IMR-90 (cell line): ENCODE measurements around the gene SEZ6L. TPM values are rescaled to one million over a fixed set of nuclear protein-coding genes. Genes with fewer than 3 reads are reported as not detected.

ENCODE experiments used
- ATAC-seq: fragments of 200-7000 bp; cut with Tn5 transposase; 2 replicates; pipeline ENCODE4 v1.9.1; 2020; ENCODE audit warnings: low read depth, mild to moderate bottlenecking, moderate library complexity
- BruUV-seq: library from RNA; stranded (reverse); fragments of 400-500 nt; replicated peaks from 2 replicates; lab custom pipeline; 2021; lab: Mats Ljungman, UMichigan
- CTCF ChIA-PET: fragments of 300-600 bp; formaldehyde crosslinking; extraction: SDS; loops from one replicate; lab custom pipeline; 2021; ENCODE audit warnings: antibody characterized with exemption; lab: Yijun Ruan, JAX
- POLR2A ChIA-PET: fragments of 300-600 bp; sonication (Branson Sonifier 250); formaldehyde crosslinking; loops from one replicate; lab custom pipeline; 2022; ENCODE audit warnings: antibody characterized with exemption; ENCODE audit not compliant: unreplicated experiment; lab: Charles Lee
- DNase-seq: peaks from one replicate; pipeline ENCODE4 v3.0.0; 2013
- H2AFZ ChIP-seq: replicated peaks from 2 replicates; pipeline ENCODE3; 2013; ENCODE audit warnings: low read length, mild to moderate bottlenecking; ENCODE audit not compliant: poor library complexity
- H2AK5ac ChIP-seq: 2 replicates; pipeline ENCODE4 v1.6.1; 2013; ENCODE audit warnings: low read depth, low read length, inconsistent platforms
- H2AK9ac ChIP-seq: replicated peaks from 2 replicates; pipeline ENCODE3; 2013; ENCODE audit warnings: mild to moderate bottlenecking, low read depth, low read length, moderate library complexity; ENCODE audit not compliant: poor library complexity
- H2BK120ac ChIP-seq: 2 replicates; pipeline ENCODE4 v1.6.1; 2013; ENCODE audit warnings: low read depth, low read length, inconsistent platforms
- H2BK15ac ChIP-seq: 3 replicates; pipeline ENCODE4 v1.6.1; 2013; ENCODE audit warnings: low read depth, low read length, inconsistent platforms
- H2BK20ac ChIP-seq: 2 replicates; pipeline ENCODE4 v1.6.1; 2013; ENCODE audit warnings: low read depth, mild to moderate bottlenecking, inconsistent platforms, low read length, moderate library complexity
- H2BK5ac ChIP-seq: 2 replicates; pipeline ENCODE4 v1.6.1; 2013; ENCODE audit warnings: mild to moderate bottlenecking, low read depth, low read length, inconsistent platforms; ENCODE audit not compliant: poor library complexity, severe bottlenecking
- H3K14ac ChIP-seq: replicated peaks from 2 replicates; pipeline ENCODE4 v1.6.1; 2013; ENCODE audit warnings: low read depth, low read length, inconsistent platforms
- H3K18ac ChIP-seq: 2 replicates; pipeline ENCODE4 v1.6.1; 2013; ENCODE audit warnings: low read depth, low read length, control low read depth
- H3K23ac ChIP-seq: 2 replicates; pipeline ENCODE4 v1.6.1; 2013; ENCODE audit warnings: low read depth, low read length, inconsistent platforms
- H3K27ac ChIP-seq: 2 replicates; pipeline ENCODE4 v1.5.1; 2013; ENCODE audit warnings: mild to moderate bottlenecking, control low read depth, low read length; ENCODE audit not compliant: insufficient read depth
- H3K27me3 ChIP-seq: 2 replicates; pipeline ENCODE4 v1.6.1; 2013; ENCODE audit warnings: low read length; ENCODE audit not compliant: control insufficient read depth, insufficient read depth
- H3K36me3 ChIP-seq: 2 replicates; pipeline ENCODE4 v1.6.1; 2013; ENCODE audit warnings: low read length, mixed read lengths; ENCODE audit not compliant: control insufficient read depth, insufficient read depth
- H3K4ac ChIP-seq: 2 replicates; pipeline ENCODE4 v1.6.1; 2013; ENCODE audit warnings: low read depth, low read length, inconsistent platforms
- H3K4me1 ChIP-seq: 2 replicates; pipeline ENCODE4 v1.6.1; 2013; ENCODE audit warnings: low read length, mixed read lengths; ENCODE audit not compliant: control insufficient read depth, insufficient read depth
- H3K4me2 ChIP-seq: 2 replicates; pipeline ENCODE4 v1.6.1; 2013; ENCODE audit warnings: low read depth, mild to moderate bottlenecking, control low read depth, low read length, moderate library complexity
- H3K4me3 ChIP-seq: 2 replicates; pipeline ENCODE4 v1.5.1; 2013; ENCODE audit warnings: low read depth, mild to moderate bottlenecking, control low read depth, low read length, moderate library complexity; ENCODE audit not compliant: insufficient read depth
- H3K56ac ChIP-seq: 2 replicates; pipeline ENCODE4 v1.6.1; 2013; ENCODE audit warnings: low read length, inconsistent platforms; ENCODE audit not compliant: insufficient read depth; ENCODE audit errors: extremely low read depth
- H3K79me1 ChIP-seq, 2 experiments: 2 replicates each; pipeline ENCODE4 v1.6.1; 2013; ENCODE audit warnings: low read length in 2 of 2, inconsistent platforms in 1 of 2, low read depth in 1 of 2
- H3K9ac ChIP-seq: 2 replicates; pipeline ENCODE4 v1.6.1; 2013; ENCODE audit warnings: low read depth, low read length, control low read depth
- H3K9me1 ChIP-seq: 2 replicates; pipeline ENCODE4 v1.6.1; 2013; ENCODE audit warnings: low read length, inconsistent platforms; ENCODE audit not compliant: insufficient read depth
- H3K9me3 ChIP-seq: 2 replicates; pipeline ENCODE4 v1.6.1; 2013; ENCODE audit warnings: low read length; ENCODE audit not compliant: control insufficient read depth, insufficient read depth
- H4K20me1 ChIP-seq: 2 replicates; pipeline ENCODE4 v1.6.1; 2013; ENCODE audit warnings: low read length, inconsistent platforms; ENCODE audit not compliant: insufficient read depth
- H4K5ac ChIP-seq: 2 replicates; pipeline ENCODE4 v1.6.1; 2013; ENCODE audit warnings: mild to moderate bottlenecking, low read depth, low read length, control low read depth
- H4K8ac ChIP-seq, 2 experiments: 2 replicates each; pipeline ENCODE4 v1.6.1; 2013; ENCODE audit warnings: low read depth in 2 of 2, low read length in 2 of 2, control low read depth in 1 of 2, inconsistent platforms in 1 of 2
- H4K91ac ChIP-seq: 2 replicates; pipeline ENCODE4 v1.6.1; 2013; ENCODE audit warnings: low read depth, low read length, inconsistent platforms; ENCODE audit not compliant: insufficient read depth
- BHLHE40 ChIP-seq: fragments of 150-350 bp; IDR thresholded peaks from 2 replicates; pipeline ENCODE4 v1.6.1; 2016; ENCODE audit warnings: mild to moderate bottlenecking, low read depth, low read length
- CEBPB ChIP-seq: IDR thresholded peaks from 2 replicates; pipeline ENCODE4 v1.6.1; 2012; ENCODE audit warnings: low read depth, low read length, improper control_type of control experiment
- CTCF ChIP-seq: conservative IDR thresholded peaks from 2 replicates; pipeline ENCODE4 v1.5.1; 2012; ENCODE audit warnings: mild to moderate bottlenecking, low read depth, low read length, improper control_type of control experiment
- MAZ ChIP-seq: IDR thresholded peaks from 2 replicates; pipeline ENCODE4 v1.6.1; 2012; ENCODE audit warnings: low read depth, mild to moderate bottlenecking, low read length, improper control_type of control experiment, moderate library complexity, borderline replicate concordance
- MXI1 ChIP-seq: IDR thresholded peaks from 2 replicates; pipeline ENCODE4 v1.6.1; 2012; ENCODE audit warnings: low read depth, mild to moderate bottlenecking, low read length, moderate library complexity, borderline replicate concordance
- POLR2A ChIP-seq: IDR thresholded peaks from 2 replicates; pipeline ENCODE4 v1.6.1; 2012; ENCODE audit warnings: mild to moderate bottlenecking, low read depth, low read length
- RAD21 ChIP-seq: IDR thresholded peaks from 2 replicates; pipeline ENCODE4 v1.6.1; 2012; ENCODE audit warnings: low read length, improper control_type of control experiment
- RCOR1 ChIP-seq: IDR thresholded peaks from 2 replicates; pipeline ENCODE4 v1.6.1; 2012; ENCODE audit warnings: mild to moderate bottlenecking, low read length, improper control_type of control experiment; ENCODE audit not compliant: insufficient replicate concordance
- RFX5 ChIP-seq: IDR thresholded peaks from 2 replicates; pipeline ENCODE4 v1.8.0; 2012; ENCODE audit warnings: low read depth, mild to moderate bottlenecking, low read length, moderate library complexity
- SMC3 ChIP-seq: fragments of 150-350 bp; IDR thresholded peaks from 2 replicates; pipeline ENCODE4 v1.6.1; 2016; ENCODE audit warnings: low read depth, mild to moderate bottlenecking, antibody characterized with exemption, low read length, moderate library complexity
- WGBS, 2 experiments: methylation state at CpG; one replicate each; pipeline versions ENCODE4 v1.1.5 to v1.1.7; 2013; ENCODE audit warnings: missing lambda C conversion rate in 2 of 2; ENCODE audit not compliant: insufficient read length in 1 of 2; ENCODE audit errors: extremely low coverage in 2 of 2; 5-methylcytosine and 5-hydroxymethylcytosine counted together
- dilution Hi-C: fragments of 300-500 bp; cut with HindIII; formaldehyde crosslinking; loops from one replicate; pipeline ENCODE4 v1.14.3; 2018; ENCODE audit warnings: low sequenced_read_pairs; ENCODE audit not compliant: unreplicated experiment
- in situ Hi-C: fragments of 300-500 bp; cut with MboI; formaldehyde crosslinking; loops from 3 replicates; pipeline ENCODE4 v1.14.3; 2019; ENCODE audit warnings: low sequenced_read_pairs, inconsistent platforms, mixed read lengths
- intact Hi-C: fragments of 100-400 bp; cut with micrococcal nuclease; formaldehyde crosslinking; loops from 2 replicates; pipeline ENCODE4 v1.10.0; 2022
- polyA plus RNA-seq, 3 experiments: library from polyadenylated mRNA; depleted of rRNA; stranded (reverse); fragments of >200 nt; gene quantifications; 2 replicates each; pipeline ENCODE4 v1.2.3, GENCODE V29; 2012; ENCODE audit warnings: low replicate concordance in 1 of 3
- total RNA-seq: library from RNA; depleted of rRNA; stranded (reverse); fragments of >200 nt; gene quantifications from 2 replicates; pipeline ENCODE4 v1.2.3, GENCODE V29; 2012
- TF ChIP-seq, protein P1 (sequence below): fragments of 150-350 bp; IDR thresholded peaks from 2 replicates; pipeline ENCODE4 v1.6.1; 2017; ENCODE audit warnings: mild to moderate bottlenecking, antibody characterized with exemption, low read length, low read depth

Gene SEZ6L
- total and polyA plus RNA-seq, 2 of the 4 experiments (the other 2 are of a cell fraction) = not detected

- Histone ChIP-seq H4K5ac (no peak overlapping the region), H3K27ac (no peak overlapping the region), H3K27me3 (peaks cover 5% of the 10 kb centered on the region; the same call in 1 of the 2 replicates), H2BK15ac (no peak overlapping the region), H3K36me3 (no peaks in the 10 kb centered on the region), H3K4me3 (no peak overlapping the region), H2AK5ac (no peak overlapping the region), H4K91ac (no peak overlapping the region), H3K4me2 (no peak overlapping the region), H2AK9ac (no peak overlapping the region), H3K18ac (no peak overlapping the region), H3K4me1 (no peaks in the 10 kb centered on the region), H2AFZ (no peak overlapping the region), H3K9me1 (0 out of 2 replicates have a peak, but pooled peaks cover 3% of the 10 kb centered on the region), H3K23ac (no peak overlapping the region), H3K56ac (no peak overlapping the region), H2BK5ac (no peak overlapping the region), H3K9me3 (no peaks in the 10 kb centered on the region), H2BK20ac (no peak overlapping the region), H3K79me1 (no peaks in the 10 kb centered on the region), H4K8ac (no peak overlapping the region), H3K14ac (no peak overlapping the region), H3K4ac (no peak overlapping the region), H2BK120ac (no peak overlapping the region), H3K9ac (no peak overlapping the region), H4K20me1 (no peaks in the 10 kb centered on the region)
- DNase-seq = peak; percentile 23
- BruUV-seq = no TSS peak
- ChIA-PET POLR2A (no interaction called here), CTCF (interaction anchor here (1.0 to 1.3 kb wide), 2 partner anchors 9 to 10 kb away, joined by 3 to 4 read pairs; no protein-coding TSS in a partner anchor)
- intact Hi-C loops = loop anchor here (5.0 to 10.0 kb wide), 2 partner anchors 866 to 1129 kb away; no protein-coding TSS in a partner anchor
- ATAC-seq = peak; percentile 86
- in situ Hi-C loops = loop anchor here (25.0 kb wide), 1 partner anchor 869 kb away; no protein-coding TSS in a partner anchor
- TF ChIP-seq, protein P1, sequence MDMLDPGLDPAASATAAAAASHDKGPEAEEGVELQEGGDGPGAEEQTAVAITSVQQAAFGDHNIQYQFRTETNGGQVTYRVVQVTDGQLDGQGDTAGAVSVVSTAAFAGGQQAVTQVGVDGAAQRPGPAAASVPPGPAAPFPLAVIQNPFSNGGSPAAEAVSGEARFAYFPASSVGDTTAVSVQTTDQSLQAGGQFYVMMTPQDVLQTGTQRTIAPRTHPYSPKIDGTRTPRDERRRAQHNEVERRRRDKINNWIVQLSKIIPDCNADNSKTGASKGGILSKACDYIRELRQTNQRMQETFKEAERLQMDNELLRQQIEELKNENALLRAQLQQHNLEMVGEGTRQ = no peak
- TF ChIP-seq CEBPB = peak; percentile 32; the same call in 1 of the 2 replicates
- peak; percentile 92 for TF ChIP-seq RCOR1
- no peak for TF ChIP-seq POLR2A
- no peak for TF ChIP-seq BHLHE40
- TF ChIP-seq RFX5 = no peak
- TF ChIP-seq RAD21 = peak; percentile 88
- no peak for TF ChIP-seq MXI1
- TF ChIP-seq SMC3 = peak; percentile 67
- no peak for TF ChIP-seq MAZ
- TF ChIP-seq CTCF = peak; percentile 81
- dilution Hi-C loops = no loop called here
- 0% methylated on average over 1 of the region's 4 CpGs; no CpG with 5 or more reads in 1 of the 2 experiments for WGBS, 2 experiments
Observed at GRCh38 chr22:26330971-26331625, 161.8 kb downstream of the SEZ6L start.
